ENCODE measurements around the gene CCSER2.
"Not testable (repeated sequence)": the region's sequence is repeated elsewhere in the genome, so short reads cannot be mapped to it uniquely, and the experiment has no call there.

The CCSER2 gene

DNA sequence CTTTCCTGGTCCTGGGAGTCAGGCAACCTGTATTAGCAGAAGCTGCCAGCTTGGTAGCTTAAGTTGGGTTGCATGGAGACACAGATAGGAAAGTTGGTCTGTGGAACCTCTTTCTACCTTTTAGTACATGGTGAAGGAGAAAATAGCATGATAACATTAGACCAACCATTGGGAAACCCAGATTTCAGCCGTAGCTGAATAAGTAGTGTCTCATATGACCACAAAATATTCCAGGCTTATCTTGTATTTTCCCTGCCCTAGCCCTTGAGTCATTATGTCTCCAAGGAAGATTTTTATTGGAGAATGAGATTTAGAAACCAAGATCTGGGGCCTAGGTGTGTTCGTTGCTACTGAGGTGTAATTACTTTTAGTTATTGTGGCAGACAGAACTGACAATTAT lies 67.2 kb downstream of the CCSER2 start:
- no peak for DNase-seq (ENCODE audit: low spot score)

DNA sequence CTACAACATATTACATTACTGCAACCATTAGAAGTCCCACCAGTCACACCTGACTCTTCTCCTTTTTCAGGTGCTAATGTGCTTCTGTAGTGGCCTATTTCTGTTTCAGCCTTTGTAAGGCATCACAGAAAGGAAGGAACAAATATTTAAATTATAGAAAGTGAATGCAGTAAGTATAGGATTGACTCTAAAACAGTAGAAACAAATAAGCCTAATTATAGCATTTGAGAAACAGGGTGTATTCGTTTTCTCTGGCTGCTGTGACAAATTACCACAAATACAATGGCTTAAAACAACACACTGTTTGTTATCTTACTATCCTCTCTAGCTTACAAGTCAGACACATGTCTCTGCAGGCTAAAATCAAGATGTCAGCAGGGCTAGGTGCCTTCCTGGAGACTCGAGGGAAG lies 69.4 kb downstream of the CCSER2 start:
- DNase-seq (ENCODE audit: low spot score), result no peak

DNA sequence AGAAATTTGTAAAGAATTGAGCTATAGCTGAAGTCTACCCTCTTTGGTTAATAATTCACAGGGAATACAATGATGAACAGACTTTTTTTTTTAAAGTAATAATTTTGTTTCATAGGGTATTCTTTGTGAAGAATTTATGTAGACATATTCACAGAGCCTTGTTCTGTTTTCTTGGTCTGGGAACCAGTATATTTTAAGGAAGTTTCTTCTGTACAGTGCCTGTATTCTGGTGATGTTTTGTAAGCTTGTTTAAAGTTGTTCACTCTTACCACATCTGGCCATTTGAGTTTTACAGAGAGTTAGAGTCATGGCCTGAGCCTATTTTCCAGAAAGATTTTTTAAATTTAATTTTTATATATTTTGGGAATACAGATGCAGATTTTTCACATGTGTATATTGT lies 70.3 kb downstream of the CCSER2 start:
- no peak for DNase-seq (ENCODE audit: low spot score)

DNA sequence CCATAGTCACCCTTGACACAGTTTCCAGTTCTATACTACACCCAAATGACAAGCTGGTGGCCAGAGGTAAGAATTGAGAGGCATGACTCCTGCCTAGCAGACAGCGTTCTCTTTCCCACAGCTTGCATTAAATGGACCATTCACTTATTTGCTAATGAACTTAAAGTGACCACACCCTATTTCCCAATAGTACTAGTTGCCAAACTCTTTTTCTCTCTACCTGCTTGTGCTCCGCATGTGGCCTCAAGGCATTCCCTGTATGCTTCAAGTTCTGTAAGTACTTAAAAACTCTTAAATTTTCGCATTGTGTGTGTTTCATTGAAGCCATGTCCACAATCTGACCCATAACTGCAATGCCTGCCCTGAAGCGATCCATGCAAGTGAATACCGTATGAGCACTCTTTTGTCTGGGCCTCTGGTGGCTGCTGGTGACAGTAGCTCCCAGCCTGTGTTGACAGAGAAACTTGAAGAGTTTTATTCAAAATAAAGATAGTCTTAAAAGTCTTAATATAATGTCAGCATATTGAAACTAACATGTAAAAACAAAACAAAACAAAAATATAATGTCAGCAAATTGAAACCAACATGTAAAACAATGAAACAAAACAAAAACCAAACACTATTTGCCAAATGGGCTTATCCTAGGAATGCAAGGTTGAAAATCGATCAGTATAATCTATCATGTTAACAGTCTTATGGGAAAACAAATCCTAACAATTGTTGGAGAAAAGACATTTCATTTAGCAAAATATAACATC lies 73.6 kb downstream of the CCSER2 start:
- DNase-seq (ENCODE audit: low spot score), result no peak

DNA sequence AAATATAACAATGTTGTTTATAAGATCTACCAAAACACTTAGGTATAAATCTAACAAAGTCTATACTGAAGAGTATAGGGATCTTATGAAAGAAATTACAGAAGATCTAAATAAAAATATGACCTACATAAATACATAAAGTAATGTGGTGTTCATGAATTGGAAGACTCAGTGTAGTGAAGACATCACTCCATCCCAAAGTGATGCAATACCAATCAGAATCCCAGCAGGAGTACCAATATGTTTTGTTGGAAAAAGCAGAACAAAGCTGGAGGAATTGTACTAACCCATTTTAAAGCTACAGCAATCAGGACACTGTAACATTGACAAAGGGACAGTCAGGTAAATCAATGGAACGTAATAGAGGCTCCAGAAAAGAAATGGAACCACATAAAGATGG lies 76.4 kb downstream of the CCSER2 start:
- DNase-seq (ENCODE audit: low spot score), result no peak

DNA sequence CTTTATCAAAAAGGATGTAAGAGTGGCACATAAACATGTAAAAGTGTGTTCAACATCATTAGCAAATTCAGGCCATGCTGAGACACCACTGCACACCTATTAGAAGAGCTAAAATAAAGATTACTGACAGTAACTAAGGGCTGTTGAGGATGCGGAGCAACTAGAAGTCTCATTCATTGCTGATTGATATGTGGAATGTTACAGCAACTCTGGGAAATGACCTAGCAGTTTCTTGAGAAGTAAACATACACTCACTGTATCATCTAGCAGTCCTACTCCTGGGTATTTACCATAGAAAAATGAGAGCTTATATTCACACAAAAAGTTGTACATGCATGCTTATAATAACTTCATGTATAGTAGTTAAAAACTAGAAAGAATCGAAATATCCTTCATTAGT lies 77.3 kb downstream of the CCSER2 start:
- DNase-seq (ENCODE audit: low spot score), result no peak

DNA sequence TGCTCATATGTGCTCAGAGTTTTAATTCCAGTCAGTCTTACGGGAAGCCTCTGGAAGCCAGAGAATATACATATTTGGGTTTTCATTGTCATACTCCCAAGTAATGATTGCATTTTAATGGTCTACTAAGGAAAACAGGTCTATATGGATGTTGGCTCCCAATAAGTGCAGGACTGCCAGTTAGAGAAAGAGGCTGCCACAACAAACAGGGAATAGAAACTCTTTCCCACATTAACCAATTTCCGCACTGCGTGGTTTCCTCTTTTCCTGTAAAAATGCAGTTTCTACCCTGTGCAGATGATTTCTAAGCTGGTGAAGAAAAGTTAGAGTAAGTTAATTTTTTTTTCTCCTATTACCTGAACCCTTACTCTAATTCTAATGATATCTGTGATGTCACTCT lies 78.2 kb downstream of the CCSER2 start:
- no peak for DNase-seq (ENCODE audit: low spot score)

DNA sequence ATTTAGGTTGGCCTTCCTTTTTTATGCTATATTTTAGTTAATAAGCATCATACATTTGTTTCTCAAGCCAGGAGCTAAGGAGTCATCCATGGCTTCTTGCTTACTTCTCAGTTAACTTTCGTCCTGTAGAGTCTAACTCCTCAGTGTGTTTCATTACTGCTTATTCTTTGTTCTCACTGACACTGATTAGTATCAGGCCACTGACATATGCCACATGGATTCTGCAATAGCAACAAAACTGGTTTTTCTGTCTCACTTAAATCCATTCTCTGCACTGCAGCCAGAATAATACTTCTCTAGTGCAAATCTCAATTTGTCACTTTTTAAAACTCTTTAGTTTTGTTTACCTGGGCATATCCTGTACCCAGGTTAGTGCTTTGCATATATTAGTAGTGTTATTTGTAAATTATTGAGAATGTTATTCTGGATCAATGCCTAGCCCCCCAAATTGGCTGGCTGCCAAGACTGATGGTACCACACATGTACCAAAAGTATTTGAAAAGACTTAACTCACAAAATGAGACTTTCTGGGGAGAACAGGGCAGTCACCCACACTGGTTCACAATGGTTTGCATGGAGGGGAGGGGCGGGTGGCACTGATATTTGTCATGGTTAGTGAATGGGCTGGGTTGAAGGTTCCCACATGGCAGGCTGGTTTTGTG lies 79.1 kb downstream of the CCSER2 start:
- no peak for DNase-seq (ENCODE audit: low spot score)

DNA sequence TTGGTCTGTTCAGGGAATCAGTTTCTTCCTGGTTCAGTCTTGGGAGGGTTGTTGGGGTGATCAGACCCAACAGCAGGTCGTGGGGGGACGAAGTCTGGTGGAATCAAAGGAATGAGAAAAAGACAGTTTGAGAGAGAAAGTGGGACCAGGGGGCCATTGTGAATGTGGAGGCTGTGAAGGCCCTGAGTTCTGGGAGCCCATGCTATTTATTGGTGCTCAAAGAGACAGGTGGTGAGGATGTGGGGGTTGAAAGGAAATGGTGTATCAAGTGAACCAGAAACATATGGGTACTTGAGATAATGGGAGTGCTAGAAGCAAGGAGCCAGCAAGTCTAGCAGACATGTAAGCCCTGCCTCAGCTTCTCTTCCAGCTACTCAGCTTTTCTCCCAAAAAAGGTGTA lies 84.1 kb downstream of the CCSER2 start:
- DNase-seq (ENCODE audit: low spot score), result no peak

DNA sequence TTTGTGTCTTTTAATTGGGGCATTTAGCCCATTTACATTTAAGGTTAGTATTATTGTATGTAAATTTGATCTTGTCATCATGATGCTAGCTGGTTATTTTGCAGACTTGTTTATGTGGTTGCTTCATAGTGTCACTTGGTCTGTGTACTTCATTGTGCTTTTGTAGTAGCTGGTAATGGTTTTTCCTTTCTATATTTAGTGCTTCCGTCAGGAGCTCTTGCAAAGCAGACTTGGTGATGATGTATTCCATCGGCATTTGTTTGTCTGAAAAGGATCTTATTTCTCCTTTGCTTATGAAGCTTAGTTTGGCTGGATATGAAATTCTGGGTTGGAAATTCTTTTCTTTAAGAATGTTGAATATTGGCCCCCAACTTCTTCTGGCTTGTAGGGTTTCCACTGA lies 85.7 kb downstream of the CCSER2 start:
- not testable (repeated sequence) for DNase-seq (ENCODE audit: low spot score)

DNA sequence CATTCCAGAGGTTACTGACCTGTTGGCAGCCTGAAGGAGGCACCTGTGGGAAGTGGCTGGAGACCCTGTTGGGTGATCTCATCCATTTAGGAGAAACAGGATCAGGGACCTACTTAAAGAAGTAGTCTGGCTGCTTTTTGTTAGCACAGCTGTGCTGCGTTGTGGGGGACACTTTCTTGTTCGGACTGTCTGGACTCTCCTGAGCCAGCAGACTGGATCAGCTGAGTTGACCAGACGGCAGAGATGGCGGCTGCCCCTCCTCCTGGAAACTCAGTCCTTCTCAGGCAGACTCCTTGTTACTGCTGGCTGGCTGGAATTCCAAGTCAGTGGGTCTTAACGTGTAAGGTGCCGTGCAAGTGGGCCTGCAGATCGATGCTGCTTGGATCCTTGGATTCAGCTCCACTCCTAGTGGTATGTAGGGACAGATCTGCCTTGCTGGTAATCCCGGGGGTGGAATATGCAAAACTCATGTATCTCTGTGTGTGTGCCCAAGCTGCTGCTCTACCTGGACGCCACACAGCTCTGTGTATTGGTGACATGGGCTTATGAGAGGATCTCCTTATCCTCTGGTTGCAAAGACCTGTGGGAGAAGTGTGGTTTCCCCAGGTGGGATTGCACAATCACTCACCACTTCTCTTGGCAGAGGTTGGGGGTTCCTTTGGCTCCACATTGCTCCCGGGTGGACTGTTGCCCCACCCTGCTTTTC lies 87.3 kb downstream of the CCSER2 start:
- no peak for DNase-seq (ENCODE audit: low spot score)

DNA sequence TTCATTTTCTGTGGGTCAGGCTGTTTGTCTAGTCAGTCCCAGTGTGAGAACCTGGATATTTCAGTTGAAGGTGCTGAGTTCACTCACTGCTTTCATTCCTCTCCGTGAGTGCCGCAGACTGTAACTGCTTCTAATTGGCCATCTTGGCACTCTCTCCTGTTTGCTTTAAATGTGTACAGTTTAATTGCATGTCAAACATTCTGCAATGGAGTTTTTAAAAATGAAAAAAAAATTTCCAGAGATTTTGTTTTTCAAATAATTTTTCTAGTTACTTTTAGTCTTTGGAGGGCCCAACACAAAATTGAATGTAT lies 87.8 kb downstream of the CCSER2 start:
- no peak for DNase-seq (ENCODE audit: low spot score)

DNA sequence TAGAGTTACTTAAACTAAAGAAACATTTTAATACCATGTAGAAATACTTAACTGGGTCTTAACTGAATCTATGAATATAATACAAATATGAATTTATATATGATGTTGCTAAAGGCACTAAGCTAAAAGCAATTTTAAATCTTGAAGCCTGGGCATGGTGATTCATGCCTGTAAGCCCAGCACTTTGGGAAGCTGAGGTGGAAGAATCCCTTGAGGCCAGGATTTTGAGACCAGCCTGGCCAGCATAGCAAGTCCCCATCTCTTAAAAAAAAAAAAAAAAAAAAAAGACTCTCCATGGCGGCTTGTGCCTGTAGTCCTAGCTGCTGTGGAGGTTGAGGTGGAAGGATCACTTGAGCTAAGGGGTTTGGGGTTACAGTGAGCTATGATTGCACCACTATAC lies 95.3 kb downstream of the CCSER2 start:
- DNase-seq (ENCODE audit: low spot score), result no peak

DNA sequence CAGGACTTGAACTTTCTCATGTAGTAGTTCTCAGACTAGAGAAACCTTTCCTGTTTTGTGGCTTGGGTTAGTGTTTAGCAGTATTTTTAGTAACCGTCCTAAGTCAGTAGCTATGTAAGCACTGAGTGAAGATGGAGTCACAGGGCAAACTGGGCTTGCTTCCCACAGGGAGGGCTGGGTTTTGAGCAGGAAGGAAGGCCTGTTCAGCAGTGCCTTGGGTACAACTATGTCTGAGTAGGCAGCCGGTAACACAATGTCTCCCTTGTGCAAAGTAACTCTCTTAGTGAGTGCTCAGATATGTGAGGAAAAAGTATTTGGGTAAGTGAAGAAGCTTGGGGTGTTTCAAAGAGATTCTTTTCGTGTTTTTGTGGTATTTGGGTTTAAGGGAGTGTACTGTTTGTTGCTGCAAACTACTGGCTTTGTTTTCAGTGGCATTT lies 96.4 kb downstream of the CCSER2 start:
- peak; percentile 6 for DNase-seq (ENCODE audit: low spot score)

DNA sequence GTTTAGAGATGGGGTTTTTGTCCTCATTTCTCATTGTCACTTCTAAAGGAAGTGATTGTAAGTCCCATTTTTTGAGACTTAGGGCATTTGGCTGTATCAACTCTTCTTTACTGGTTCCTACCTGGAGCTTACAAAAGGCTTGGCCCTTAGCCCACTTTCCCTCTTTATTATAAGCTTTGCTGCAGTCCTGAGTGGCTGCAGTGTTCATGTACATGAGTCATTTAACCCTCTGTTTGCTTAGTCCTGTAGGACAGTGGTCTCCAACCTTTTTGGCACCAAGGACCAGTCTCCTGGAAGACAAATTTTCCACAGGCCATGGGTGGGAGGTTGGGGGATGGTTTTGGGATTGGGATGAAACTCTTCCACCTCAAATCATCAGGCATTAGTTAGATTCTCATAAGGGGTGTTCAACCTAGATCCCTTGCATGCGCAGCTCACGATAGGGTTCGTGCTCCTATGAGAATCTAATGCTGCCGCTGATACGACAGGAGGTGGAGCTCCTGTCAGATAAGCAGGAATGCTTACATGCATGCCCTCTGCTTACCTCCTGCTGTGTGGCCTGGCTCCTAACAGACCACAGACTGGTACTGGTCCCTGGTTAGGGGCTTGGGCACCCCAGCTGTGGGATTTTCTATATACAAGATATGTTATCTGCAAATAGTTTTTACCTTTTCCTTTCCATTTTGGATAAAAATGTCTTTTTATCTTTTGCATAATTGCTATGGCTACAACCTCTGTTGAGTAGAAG lies 99.7 kb downstream of the CCSER2 start:
- no peak for DNase-seq (ENCODE audit: low spot score)

DNA sequence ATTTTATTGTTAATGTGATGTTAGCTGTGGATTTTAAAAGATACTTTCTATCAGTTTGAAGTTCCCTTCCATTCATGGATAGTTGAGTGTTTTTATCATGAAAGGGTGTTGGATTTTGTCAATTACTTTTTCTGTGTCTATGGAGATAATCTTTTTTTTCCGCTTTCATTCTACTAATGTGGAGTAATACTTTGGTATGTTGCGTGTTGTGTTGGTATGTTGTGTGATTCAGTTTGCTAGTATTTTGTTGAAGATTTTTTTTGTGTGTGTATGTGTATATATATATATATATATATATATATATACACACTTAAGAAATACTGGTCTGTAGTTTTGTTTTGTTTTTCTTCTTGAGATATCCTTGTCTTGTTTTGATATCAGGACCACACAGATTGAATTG lies 100.3 kb downstream of the CCSER2 start:
- no peak for DNase-seq (ENCODE audit: low spot score)

DNA sequence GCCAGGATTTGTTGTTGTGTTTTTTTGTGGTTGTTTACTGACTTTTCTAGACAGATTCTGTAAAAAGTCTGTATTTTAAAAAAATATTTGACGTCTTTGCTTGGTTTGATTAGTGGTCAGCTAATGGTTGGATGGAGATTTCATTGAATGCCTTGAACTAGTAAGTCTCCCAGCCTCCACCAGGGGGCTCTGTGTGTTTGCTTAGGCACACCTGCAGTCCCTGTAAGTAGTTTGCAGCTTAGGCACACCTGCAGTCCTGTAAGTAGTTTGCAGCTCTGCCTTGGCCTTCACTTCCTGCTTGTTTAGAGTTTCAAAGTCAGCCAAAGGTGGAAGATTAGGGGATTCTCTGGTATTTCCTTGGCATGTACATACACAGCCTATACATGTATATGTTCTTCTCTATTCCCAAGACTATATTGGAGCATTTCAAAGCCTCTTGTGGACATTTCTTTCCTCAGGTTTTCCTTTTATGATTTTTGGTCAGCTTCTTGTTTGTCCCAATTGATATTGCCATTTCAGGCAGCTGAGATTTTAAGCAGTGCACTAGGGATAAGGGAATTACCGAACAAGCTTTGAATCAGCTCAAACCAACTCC lies 101.6 kb downstream of the CCSER2 start:
- peak; percentile 62 for DNase-seq (ENCODE audit: low spot score)

DNA sequence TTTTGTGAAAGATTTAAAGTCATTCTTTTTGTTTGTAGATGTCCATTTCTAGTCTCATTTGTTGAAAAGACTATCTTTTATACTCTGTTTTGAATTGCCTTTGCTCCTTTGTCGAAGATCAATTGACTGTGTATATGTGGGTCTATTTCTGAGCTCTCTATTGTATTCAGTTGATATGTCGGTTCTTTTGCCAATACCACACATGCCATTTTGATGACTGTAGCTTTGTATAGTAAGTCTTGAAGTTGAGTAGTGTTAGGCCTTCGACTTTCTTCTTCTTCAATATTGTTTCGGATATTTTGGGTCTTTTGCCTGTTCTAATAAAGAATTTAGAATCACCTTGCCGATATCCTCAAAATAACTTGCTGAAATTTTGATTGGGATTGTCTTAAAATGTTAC lies 104.5 kb downstream of the CCSER2 start:
- DNase-seq (ENCODE audit: low spot score), result no peak

DNA sequence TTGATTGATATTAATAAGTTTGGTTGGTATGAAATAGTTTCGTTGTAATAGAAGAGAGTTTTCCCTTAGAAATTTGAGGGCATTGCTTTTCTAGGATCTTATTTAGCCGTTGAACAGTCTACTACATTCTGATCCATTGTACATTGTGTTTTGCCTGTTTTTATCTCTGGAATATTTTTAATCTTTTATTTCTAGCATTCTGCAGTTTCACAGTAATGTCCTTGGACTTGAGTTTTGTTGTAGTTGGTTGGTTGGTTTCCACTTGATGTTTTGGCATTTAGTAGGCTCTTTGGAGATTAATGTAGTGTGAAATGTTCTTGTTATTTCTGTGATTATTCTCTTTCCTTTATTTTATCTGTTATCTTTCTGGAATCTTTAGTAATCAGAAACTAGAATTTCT lies 112.4 kb downstream of the CCSER2 start:
- no peak for DNase-seq (ENCODE audit: low spot score)

DNA sequence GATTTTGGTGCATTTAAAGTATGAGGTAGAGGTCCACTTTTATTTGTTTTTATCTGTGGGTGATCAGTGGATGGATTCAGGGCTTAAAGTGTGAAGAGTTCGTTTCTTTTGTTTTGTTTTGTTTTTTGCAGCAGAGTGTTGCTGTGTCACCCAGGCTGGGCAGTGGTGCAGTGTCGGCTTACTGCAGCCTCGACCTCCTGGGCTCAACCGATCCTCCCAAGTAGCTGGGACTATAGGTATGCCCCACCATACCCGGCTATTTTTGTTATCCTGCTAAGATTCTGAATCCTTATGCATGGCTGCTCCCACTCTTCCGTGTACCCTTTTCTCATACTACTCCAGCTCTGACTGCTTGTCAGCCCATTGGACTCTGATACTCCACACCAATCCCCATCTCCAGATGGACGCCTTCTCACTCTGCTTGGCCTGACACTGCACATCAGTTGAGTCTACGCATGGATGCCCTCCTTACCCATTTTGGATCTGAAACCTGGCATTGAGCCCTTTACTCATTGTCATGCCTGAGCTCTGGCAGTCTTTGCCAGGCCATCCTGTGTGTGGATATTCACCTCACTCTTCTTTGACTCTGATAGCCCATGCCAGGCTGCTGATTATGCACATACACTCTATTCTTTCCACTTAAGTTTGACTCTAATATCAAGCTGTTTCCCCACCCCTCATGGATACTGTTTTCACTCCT lies 119.5 kb downstream of the CCSER2 start:
- DNase-seq (ENCODE audit: low spot score), result no peak

DNA sequence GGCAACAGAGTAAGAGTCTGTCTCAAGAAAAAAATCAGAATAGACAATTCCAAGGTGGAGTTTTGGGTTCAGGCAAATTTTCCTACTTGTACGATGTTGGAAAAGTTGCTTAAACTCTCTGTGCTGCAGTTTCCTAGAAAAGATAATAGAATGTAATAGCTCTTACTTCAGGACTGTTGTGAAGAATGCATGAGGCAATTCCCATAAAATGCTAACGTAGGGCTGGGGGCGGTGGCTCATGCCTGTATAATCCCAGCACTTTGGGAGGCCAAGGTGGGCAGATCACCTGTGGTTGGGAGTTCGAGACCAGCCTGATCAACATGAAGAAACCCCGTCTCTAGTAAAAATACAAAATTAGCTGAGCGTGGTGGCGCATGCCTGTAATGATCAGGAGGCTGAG lies 121.0 kb downstream of the CCSER2 start:
- DNase-seq (ENCODE audit: low spot score), result not testable (repeated sequence)

DNA sequence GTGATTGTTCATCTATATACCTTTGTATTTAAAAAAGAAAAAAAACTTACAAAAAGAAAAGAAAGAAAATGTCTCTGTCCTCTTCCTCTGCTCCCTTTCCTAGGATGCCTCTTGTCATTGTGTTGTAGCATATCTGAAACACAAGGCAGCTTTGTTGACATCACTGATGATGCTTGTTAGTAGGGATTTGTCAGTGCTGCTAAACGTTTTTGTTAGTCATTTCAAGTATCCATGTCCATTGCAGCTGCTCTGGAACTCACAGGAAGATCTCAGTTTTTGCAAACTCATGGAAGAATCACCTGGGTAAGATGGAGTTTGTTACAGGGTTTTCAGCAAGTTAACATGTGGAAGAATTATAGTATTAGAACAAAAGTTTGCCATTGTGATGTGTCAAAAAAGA lies 123.6 kb downstream of the CCSER2 start:
- no peak for DNase-seq (ENCODE audit: low spot score)

All from CD4-positive, alpha-beta T cell treated with Interleukin-6 at 100 ng/mL for 8 hours (primary cell).